ENCODE results near the gene ZFX. TPM values are rescaled to one million over a fixed set of nuclear protein-coding genes. Genes with fewer than 3 reads are reported as not detected.

Gene ZFX
- total RNA-seq, 1 experiment from 2014 or later, result 66.8 TPM

DNA sequence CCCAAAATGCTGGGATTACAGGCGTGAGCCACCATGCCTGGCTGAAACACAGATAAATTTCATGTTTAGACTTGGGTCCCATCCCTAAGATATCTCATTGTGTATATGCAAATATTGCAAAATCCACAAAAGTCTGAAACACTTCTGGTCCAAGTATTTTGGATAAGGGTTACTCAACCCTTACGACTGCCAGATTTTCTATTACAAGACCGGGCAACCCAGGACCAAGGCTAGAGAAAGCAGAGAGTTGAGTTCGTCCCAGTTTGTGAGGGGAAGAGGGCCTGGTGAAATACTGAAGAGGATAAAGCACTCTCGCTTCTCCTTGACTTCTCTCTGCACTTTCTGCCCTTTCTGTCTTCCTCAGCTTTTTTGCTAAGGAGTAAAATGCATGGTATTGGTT is 34.5 kb downstream of the ZFX start:
- WGBS (ENCODE audit: extremely low coverage, insufficient read length, low lambda C conversion rate), result no CpG with 5 or more reads among the region's 5 CpGs
- no peaks in the 10 kb centered on the region for H3K4me1 Mint-ChIP-seq
- H3K27me3 ChIP-seq (ENCODE audit: insufficient read depth, low read length), result no peaks in the 10 kb centered on the region; the same call in 1 of the 2 replicates

More for the DNA sequence above, 34.5 kb downstream of the ZFX start:
- no peak overlapping the region for H3K4ac ChIP-seq (ENCODE audit: low read depth, low read length)
- no peak overlapping the region for H2AFZ ChIP-seq (ENCODE audit: low read length)
- TF ChIP-seq, protein P1, sequence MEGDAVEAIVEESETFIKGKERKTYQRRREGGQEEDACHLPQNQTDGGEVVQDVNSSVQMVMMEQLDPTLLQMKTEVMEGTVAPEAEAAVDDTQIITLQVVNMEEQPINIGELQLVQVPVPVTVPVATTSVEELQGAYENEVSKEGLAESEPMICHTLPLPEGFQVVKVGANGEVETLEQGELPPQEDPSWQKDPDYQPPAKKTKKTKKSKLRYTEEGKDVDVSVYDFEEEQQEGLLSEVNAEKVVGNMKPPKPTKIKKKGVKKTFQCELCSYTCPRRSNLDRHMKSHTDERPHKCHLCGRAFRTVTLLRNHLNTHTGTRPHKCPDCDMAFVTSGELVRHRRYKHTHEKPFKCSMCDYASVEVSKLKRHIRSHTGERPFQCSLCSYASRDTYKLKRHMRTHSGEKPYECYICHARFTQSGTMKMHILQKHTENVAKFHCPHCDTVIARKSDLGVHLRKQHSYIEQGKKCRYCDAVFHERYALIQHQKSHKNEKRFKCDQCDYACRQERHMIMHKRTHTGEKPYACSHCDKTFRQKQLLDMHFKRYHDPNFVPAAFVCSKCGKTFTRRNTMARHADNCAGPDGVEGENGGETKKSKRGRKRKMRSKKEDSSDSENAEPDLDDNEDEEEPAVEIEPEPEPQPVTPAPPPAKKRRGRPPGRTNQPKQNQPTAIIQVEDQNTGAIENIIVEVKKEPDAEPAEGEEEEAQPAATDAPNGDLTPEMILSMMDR (conservative IDR thresholded peaks at IDR 0.05), result no peak
- no peaks in the 10 kb centered on the region for H3K23me2 ChIP-seq (ENCODE audit: insufficient read length, low read depth, low read length, poor library complexity, severe bottlenecking)
- H3K79me1 ChIP-seq (ENCODE audit: insufficient read depth, low read depth, low read length, poor library complexity, severe bottlenecking), result peaks cover 13% of the 10 kb centered on the region
- DNase-seq, result no peak
- Mint-ChIP-seq H3K36me3 (ENCODE audit: insufficient read depth in 1 of 3, low read depth in 3 of 3) (peaks cover 11 to 38% (median 32%) of the 10 kb centered on the region in 3 experiments; a peak in 6 of 7 replicates), H3K9me3 (no peaks in the 10 kb centered on the region), H3K27me3 (ENCODE audit: low read depth) (no peaks in the 10 kb centered on the region), H3K4me3 (no peak overlapping the region), H3K27ac (no peak overlapping the region)
- no peak overlapping the region for H3K18ac ChIP-seq (ENCODE audit: insufficient read length, low read depth, low read length)
- no peak overlapping the region for H3K9ac ChIP-seq (ENCODE audit: extremely low read depth, insufficient read length, low read length)
- H3K14ac ChIP-seq (ENCODE audit: insufficient read depth, low read length), result no peak overlapping the region
- H3K4me2 ChIP-seq (ENCODE audit: insufficient read depth, insufficient read length, low read length), result no peak overlapping the region
- no peak overlapping the region for H3T11ph ChIP-seq (ENCODE audit: low read length)
- H3K56ac ChIP-seq (ENCODE audit: insufficient read length, low read depth, low read length), result no peak overlapping the region
- H3K23ac ChIP-seq (ENCODE audit: insufficient read length, low read depth, low read length), result no peak overlapping the region
- H2BK12ac ChIP-seq (ENCODE audit: insufficient read length, low read depth, low read length), result no peak overlapping the region
- no peak overlapping the region for H2AK5ac ChIP-seq (ENCODE audit: insufficient read length, low read length)
- no peak overlapping the region for H4K5ac ChIP-seq (ENCODE audit: insufficient read length, low read depth, low read length)
- H3K27ac ChIP-seq (ENCODE audit: insufficient read length, low read depth, low read length), result no peak overlapping the region
- no peaks in the 10 kb centered on the region for H3K4me1 ChIP-seq (ENCODE audit: insufficient read depth, low read length)
- H4K91ac ChIP-seq (ENCODE audit: insufficient read length, low read depth, low read length), result no peak overlapping the region
- no peak overlapping the region for H2BK15ac ChIP-seq (ENCODE audit: low read depth, low read length)
- H4K20me1 ChIP-seq (ENCODE audit: control insufficient read depth, insufficient read depth, insufficient read length), result no peaks in the 10 kb centered on the region
- H4K8ac ChIP-seq (replicated peaks; ENCODE audit: insufficient read length, low read depth, low read length), result no peak overlapping the region
- peaks cover 12% of the 10 kb centered on the region; the same call in 1 of the 2 replicates for H3K79me2 ChIP-seq (ENCODE audit: insufficient read depth, low read length)
- H2BK20ac ChIP-seq (ENCODE audit: low read depth, low read length, poor library complexity, severe bottlenecking), result no peak overlapping the region
- H3K9me3 ChIP-seq (ENCODE audit: control insufficient read depth, low read depth, low read length), result no peaks in the 10 kb centered on the region
- no peak overlapping the region for H2BK120ac ChIP-seq (ENCODE audit: low read depth, low read length, poor library complexity, severe bottlenecking)
- H2BK5ac ChIP-seq (ENCODE audit: insufficient read length, low read length), result no peak overlapping the region
